Pancreas (tissue), 10 donors: ENCODE data around the gene CDKN1C. TPM values are rescaled to one million over a fixed set of nuclear protein-coding genes. Genes with fewer than 3 reads are reported as not detected.
A peak's percentile ranks its signal among the peaks of the same experiment; 100 is the strongest.

Experiments used
- ATAC-seq, 4 donors: fragments of 200-7000 bp; cut with Tn5 transposase; one replicate each; pipeline versions ENCODE4 v1.8.0 to v1.9.1; 2020; ENCODE audit warnings: mild to moderate bottlenecking in 4 of 4, moderate library complexity in 4 of 4
- DNase-seq, 6 donors: peaks; one replicate each; pipeline ENCODE4 v3.0.0-alpha.2; 2020
- FAIRE-seq: peaks from 2 replicates; lab custom pipeline; 2012; peaks lifted over from hg19 to GRCh38; lab: Jason Lieb, UNC
- H3K27ac ChIP-seq, 4 donors: fragments of 200-600 bp; sonication (generic); 1 replicate in 3 of 4; 2 replicates in 1 of 4; pipeline versions ENCODE4 v1.5.0 to v1.8.0; 2020
- H3K27me3 ChIP-seq, 4 donors: fragments of 200-600 bp; one replicate each; pipeline ENCODE4 v1.8.0; 2021
- H3K36me3 ChIP-seq, 3 donors: fragments of 200-600 bp; sonication (generic) in 1 of 3; one replicate each; pipeline versions ENCODE4 v1.5.0 to v1.8.0; 2020 to 2021
- H3K4me1 ChIP-seq, 3 donors: fragments of 200-600 bp; one replicate each; pipeline ENCODE4 v1.8.0; 2021
- H3K4me3 ChIP-seq, 4 donors: fragments of 200-600 bp; sonication (generic) in 2 of 4; one replicate each; pipeline versions ENCODE4 v1.5.0 to v1.8.0; 2020 to 2021
- H3K9me3 ChIP-seq, 4 donors: fragments of 200-600 bp; one replicate each; pipeline ENCODE4 v1.8.0; 2021
- WGBS, 2 donors: extraction: QIAGEN DNeasy Blood & Tissue Kit; methylation state at CpG; one replicate each; pipeline ENCODE4 v1.1.7; 2013; 5-methylcytosine and 5-hydroxymethylcytosine counted together
- intact Hi-C, 3 donors: fragments of 100-400 bp; cut with DNase I; formaldehyde crosslinking; loops; one replicate each; pipeline versions ENCODE4 v1.11.1 to v1.14.2; 2022
- polyA plus RNA-seq, 2 donors: library from polyadenylated mRNA; stranded (reverse); fragments of 200-250 nt; gene quantifications; one replicate each; pipeline ENCODE4 v1.2.3, GENCODE V29; 2013
- total RNA-seq, 6 donors: library from RNA; stranded (reverse); fragmentation: NEBNext Ultra II Directional in 4 of 6; extraction: Animal tissue kit (Norgen Biotek cat#: 25700) in 4 of 6; gene quantifications; one replicate each; pipeline versions ENCODE4 v1.2.1 to v1.2.4, GENCODE V29; 2021 to 2023
- TF ChIP-seq, protein P1 (sequence below), 4 donors: fragments of 200-600 bp; sonication (generic) in 3 of 4; IDR thresholded peaks; one replicate each; pipeline versions ENCODE4 v1.5.0 to v1.8.0; 2021; ENCODE audit warnings: antibody characterized with exemption in 4 of 4
- donor health status: healthy with polysubstance abuse.
- donor health status: DM: no; HTN: no; CAD: no; lungs with moderate emphysema.
- donor health status: DM: no; HTN: no; CAD: no.
- donor health status: control.
- donor health status: control.
- donor health status: Bipolar disorder and iron deficiency.
- donor health status: DM: yes; HTN: yes; CAD: no.
- donor health status: DM: no; HTN: no; CAD: no.
- donor health status: DM: no; HTN: no; CAD: no.
- donor health status: DM: yes; HTN: yes; CAD: no.

The CDKN1C gene
- total and polyA plus RNA-seq, 8 donors, result 9.2 to 71.4 (median 20.0) TPM

DNA sequence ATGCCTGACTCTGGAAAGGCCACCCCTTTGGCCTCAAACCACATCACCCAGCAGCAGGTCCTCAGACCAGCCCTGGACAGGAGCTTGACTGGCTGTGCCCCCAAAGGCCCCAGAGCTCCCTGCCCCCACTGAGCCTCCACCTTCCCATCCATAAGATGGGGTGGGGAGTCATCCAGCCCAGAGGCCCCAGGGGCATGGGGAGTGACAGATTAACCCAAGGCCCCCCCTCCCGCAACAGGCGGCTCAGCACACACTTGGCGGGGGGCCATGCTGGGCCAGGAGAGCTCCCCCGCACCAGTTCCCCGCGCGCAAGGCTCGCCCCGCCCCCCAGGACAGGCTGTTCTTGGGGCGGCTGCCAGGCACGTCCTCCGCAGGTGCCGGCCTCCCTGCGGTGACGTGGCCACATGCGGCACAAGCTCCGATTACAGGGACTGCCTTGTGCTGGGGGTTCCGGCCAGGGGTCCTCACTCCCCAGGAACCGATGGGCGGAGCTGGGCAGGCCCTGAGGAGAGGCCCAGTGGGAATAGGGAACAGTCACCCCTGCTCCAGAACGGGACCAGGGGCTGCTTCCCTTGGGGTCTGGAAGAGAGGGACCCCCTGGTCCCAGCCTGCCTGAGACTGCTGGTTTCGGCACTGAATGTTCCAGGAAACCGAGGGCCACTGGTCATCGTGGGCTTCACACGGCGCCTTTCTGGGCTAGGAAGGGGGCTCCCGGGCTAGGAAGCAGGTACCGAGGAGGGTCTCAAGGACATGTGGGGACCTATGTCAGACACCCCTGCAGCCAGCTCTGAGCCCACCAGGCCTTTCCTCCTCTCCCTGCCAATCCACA is 5.1 kb upstream of the CDKN1C start:
- no peaks in the 10 kb centered on the region for H3K9me3 ChIP-seq
- peaks cover 14 to 23% (median 17%) of the 10 kb centered on the region in 3 donors for H3K4me1 ChIP-seq
- intact Hi-C loops, result loop anchor here (2.0 to 10.0 kb wide), 5 partner anchors 356 to 586 kb away; partner anchors contain the start of genes C11orf21 (in 1 of the 3) and TSPAN32 (in 1 of the 3)
- H3K27ac ChIP-seq, result peak overlapping the region; percentile 26 to 69 (median 42)
- ATAC-seq (peak; percentile 37 to 53 (median 46)), DNase-seq (peak; percentile 65 to 92 (median 84)), FAIRE-seq (no peak)
- H3K36me3 ChIP-seq, result no peaks in the 10 kb centered on the region
- WGBS, 2 donors, result 40% methylated on average over 26 to 28 of the region's 28 CpGs
- H3K4me3 ChIP-seq, result no peak overlapping the region
- H3K27me3 ChIP-seq, result no peaks in the 10 kb centered on the region
- TF ChIP-seq, protein P1, sequence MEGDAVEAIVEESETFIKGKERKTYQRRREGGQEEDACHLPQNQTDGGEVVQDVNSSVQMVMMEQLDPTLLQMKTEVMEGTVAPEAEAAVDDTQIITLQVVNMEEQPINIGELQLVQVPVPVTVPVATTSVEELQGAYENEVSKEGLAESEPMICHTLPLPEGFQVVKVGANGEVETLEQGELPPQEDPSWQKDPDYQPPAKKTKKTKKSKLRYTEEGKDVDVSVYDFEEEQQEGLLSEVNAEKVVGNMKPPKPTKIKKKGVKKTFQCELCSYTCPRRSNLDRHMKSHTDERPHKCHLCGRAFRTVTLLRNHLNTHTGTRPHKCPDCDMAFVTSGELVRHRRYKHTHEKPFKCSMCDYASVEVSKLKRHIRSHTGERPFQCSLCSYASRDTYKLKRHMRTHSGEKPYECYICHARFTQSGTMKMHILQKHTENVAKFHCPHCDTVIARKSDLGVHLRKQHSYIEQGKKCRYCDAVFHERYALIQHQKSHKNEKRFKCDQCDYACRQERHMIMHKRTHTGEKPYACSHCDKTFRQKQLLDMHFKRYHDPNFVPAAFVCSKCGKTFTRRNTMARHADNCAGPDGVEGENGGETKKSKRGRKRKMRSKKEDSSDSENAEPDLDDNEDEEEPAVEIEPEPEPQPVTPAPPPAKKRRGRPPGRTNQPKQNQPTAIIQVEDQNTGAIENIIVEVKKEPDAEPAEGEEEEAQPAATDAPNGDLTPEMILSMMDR (IDR thresholded peaks at IDR 0.05), result no peak

DNA sequence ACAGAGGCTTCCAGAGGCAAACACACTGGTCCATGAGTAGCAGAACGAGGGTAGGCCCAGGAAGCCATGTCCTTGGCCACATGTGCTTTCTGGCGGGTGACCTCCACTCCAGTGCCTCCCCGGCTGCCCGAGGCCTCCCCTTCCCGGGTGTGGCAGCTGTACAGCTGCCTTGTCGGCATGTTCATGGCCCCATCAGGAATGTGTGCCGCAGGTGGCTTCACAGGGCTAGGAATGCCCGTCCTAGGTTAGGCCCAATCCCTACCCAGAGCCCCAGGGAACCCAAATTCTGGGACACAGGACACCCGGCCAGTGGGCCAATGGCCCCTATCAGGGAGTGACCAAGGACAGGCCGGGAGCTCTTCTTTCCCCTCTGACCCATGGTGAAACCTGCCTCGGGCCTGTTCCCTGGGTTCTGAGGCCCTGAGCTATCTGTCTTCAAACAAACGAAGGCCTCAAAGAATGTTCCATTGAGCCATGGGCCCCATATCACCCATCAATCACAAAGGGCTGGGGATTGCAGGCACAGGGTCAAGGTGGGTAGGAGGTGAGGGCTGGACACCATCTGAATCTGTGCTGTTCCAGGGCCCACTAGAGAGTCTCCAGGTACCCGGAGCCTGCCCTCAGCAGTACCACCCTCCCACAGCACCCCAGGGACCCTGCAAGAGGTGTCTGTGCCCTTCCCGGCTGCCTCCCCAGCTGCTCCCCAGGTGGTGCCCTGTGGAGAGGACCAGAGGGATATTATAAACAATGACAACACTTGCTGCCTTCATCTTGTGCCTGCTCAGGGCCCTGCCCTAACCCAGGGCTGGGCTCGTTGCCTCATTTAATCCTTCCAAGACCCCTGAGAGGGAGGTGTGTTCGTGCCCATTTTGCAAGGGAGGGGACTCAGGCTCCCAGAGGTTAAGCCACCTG is 4.0 kb upstream of the CDKN1C start:
- ATAC-seq, result no peak
- H3K27me3 ChIP-seq, result no peaks in the 10 kb centered on the region
- WGBS, 2 donors, result 78 to 83% methylated on average over 16 of the region's 16 CpGs
- FAIRE-seq, result no peak
- H3K36me3 ChIP-seq, result no peaks in the 10 kb centered on the region
- no peaks in the 10 kb centered on the region for H3K9me3 ChIP-seq
- H3K4me3 ChIP-seq, result no peak overlapping the region
- intact Hi-C loops, result loop anchor here (2.0 to 10.0 kb wide), 6 partner anchors 195 to 585 kb away; partner anchors contain the start of genes KCNQ1OT1 (in 2 of the 3), C11orf21 (in 1 of the 3) and TSPAN32 (in 1 of the 3)
- DNase-seq, result peak in 2 of 6 donors; percentile 57 to 70
- H3K4me1 ChIP-seq, result peaks cover 14 to 23% (median 17%) of the 10 kb centered on the region in 3 donors
- TF ChIP-seq, protein P1 (IDR thresholded peaks at IDR 0.05), result no peak
- no peak overlapping the region for H3K27ac ChIP-seq

DNA sequence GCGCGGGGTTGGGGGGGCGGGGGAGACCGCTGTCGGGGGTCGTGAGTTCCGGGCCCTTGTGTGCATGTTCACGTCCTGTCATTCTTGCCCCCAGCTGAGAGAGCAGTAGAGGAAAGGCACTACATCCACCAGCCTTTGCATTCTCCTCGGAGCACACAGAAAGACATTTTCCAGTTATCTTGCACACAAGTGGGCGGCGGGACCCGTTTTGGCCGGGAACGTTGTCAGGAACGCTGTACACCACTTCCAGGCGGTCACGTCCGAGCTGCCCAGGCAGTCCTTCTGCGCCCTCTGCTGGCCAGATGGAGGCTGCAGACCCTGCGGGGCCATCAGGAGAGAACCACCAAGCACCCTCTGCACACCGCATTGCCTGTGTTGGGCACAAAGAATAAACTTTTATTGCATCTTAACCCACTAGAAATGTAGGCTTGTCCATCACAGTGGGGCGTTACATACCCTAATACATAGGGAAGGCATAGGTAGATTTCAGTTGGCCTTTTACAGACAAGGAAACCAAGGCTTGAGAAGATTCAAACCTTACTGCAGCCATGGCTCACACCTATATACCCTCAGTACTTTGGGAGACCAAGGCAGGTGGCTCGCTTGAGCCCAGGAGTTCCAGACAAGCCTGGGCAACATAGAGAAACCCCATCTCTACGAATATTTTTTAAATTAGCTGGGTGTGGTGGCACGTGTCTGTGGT is 2.8 kb upstream of the CDKN1C start:
- TF ChIP-seq, protein P1 (IDR thresholded peaks at IDR 0.05), result peak; percentile 83 to 97 (median 90)
- no peak overlapping the region for H3K27ac ChIP-seq
- H3K4me3 ChIP-seq, result no peak overlapping the region
- peak; percentile 41 to 71 (median 59) for ATAC-seq
- intact Hi-C loops, result loop anchor here in 2 of 3 donors (2.0 to 10.0 kb wide), 2 partner anchors 194 to 356 kb away; partner anchors contain the start of gene KCNQ1OT1 (in 2 of the 2)
- H3K9me3 ChIP-seq, result no peaks in the 10 kb centered on the region
- H3K36me3 ChIP-seq, result no peaks in the 10 kb centered on the region
- FAIRE-seq, result no peak
- 29 to 32% methylated on average over 25 of the region's 25 CpGs for WGBS, 2 donors
- peaks cover 14 to 23% (median 17%) of the 10 kb centered on the region in 3 donors for H3K4me1 ChIP-seq
- peak; percentile 83 to 99 (median 93) for DNase-seq
- no peaks in the 10 kb centered on the region for H3K27me3 ChIP-seq

DNA sequence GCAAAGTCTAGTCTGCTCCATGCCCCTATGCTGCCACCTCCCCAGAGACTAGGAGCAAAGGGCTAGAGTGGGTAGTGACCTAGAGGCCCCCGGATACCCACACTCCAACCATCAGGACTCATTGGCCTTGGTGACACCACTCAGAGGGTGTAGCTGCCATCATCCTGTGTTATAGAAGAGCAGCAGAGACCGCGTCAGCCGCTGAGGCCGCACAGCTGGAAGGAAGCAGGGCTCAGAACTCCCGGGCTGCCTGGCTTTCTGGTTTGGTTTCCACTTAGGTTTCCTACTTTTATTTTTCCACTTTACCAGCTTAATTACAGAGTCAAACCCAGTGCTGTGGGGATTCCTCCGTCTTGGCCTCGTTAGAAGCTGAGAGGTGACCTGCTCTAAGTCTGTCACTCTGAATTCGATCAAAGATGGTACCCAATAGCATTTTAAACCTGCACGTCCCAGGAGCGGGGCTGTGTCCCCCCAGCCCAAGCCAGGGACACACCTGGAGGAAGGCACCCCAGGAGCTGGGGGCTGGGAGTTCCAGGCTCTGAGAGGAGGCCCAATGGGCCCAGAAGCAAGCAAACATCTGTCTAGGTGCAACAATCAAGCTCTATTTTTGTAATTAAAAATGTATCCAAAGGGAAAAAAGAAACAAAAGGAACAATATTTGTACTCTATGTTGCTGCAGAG is 2.1 kb upstream of the CDKN1C start:
- no peak for FAIRE-seq
- no peaks in the 10 kb centered on the region for H3K36me3 ChIP-seq
- no peaks in the 10 kb centered on the region for H3K9me3 ChIP-seq
- peaks cover 14 to 22% (median 17%) of the 10 kb centered on the region in 3 donors for H3K4me1 ChIP-seq
- WGBS, 2 donors, result 72 to 79% methylated on average over 11 of the region's 11 CpGs
- DNase-seq, result peak in 2 of 6 donors; percentile 37 to 54
- TF ChIP-seq, protein P1 (IDR thresholded peaks at IDR 0.05), result no peak
- no peak overlapping the region for H3K27ac ChIP-seq
- no peak for ATAC-seq
- H3K4me3 ChIP-seq, result no peak overlapping the region
- intact Hi-C loops, result loop anchor here in 2 of 3 donors (2.0 to 10.0 kb wide), 2 partner anchors 193 to 355 kb away; partner anchors contain the start of gene KCNQ1OT1 (in 2 of the 2)
- no peaks in the 10 kb centered on the region for H3K27me3 ChIP-seq
